Endothelial cell (in vitro differentiated cells): Measurements from ENCODE around the gene TMEM151B. TPM values are rescaled to one million over a fixed set of nuclear protein-coding genes. Genes with fewer than 3 reads are reported as not detected.

Experiments
- DNase-seq: peaks from one replicate; pipeline ENCODE4 v3.0.0; 2021; ENCODE audit warnings: low spot score
- H3K27ac Mint-ChIP-seq: one replicate; pipeline ENCODE4 v1.8.0; 2021; ENCODE audit warnings: mixed read lengths, inconsistent platforms; ENCODE audit not compliant: unreplicated experiment
- H3K27me3 Mint-ChIP-seq: one replicate; pipeline ENCODE4 v1.8.0; 2021; ENCODE audit warnings: mild to moderate bottlenecking, moderate library complexity, mixed read lengths, inconsistent platforms; ENCODE audit not compliant: unreplicated experiment
- H3K36me3 Mint-ChIP-seq: one replicate; pipeline ENCODE4 v1.8.0; 2021; ENCODE audit warnings: mild to moderate bottlenecking, low read depth, mixed read lengths, inconsistent platforms; ENCODE audit not compliant: unreplicated experiment
- H3K4me1 Mint-ChIP-seq: one replicate; pipeline ENCODE4 v1.8.0; 2021; ENCODE audit warnings: mild to moderate bottlenecking, mixed read lengths, inconsistent platforms; ENCODE audit not compliant: unreplicated experiment
- H3K4me3 Mint-ChIP-seq: one replicate; pipeline ENCODE4 v1.8.0; 2021; ENCODE audit warnings: mild to moderate bottlenecking, mixed read lengths, inconsistent platforms; ENCODE audit not compliant: unreplicated experiment
- H3K9me3 Mint-ChIP-seq: one replicate; pipeline ENCODE4 v1.8.0; 2021; ENCODE audit warnings: mixed read lengths, inconsistent platforms; ENCODE audit not compliant: unreplicated experiment
- CTCF ChIP-seq: fragments of 200-600 bp; sonication (generic); IDR thresholded peaks from one replicate; pipeline ENCODE4 v1.5.0; 2021; ENCODE audit warnings: antibody characterized with exemption; ENCODE audit not compliant: unreplicated experiment
- total RNA-seq: library from RNA; stranded (reverse); fragmentation: NEBNext Ultra II Directional; extraction: Animal tissue kit (Norgen Biotek cat#: 25700); gene quantifications from one replicate; pipeline ENCODE4 v1.2.1, GENCODE V29; 2021; ENCODE audit not compliant: unreplicated experiment

TMEM151B gene
- total RNA-seq, 1 donor from 2014 or later: 0.28 TPM

- Mint-ChIP-seq H3K36me3 (no peaks in the 10 kb centered on the region), H3K27ac (no peak overlapping the region), H3K4me1 (no peaks in the 10 kb centered on the region), H3K4me3 (no peak overlapping the region), H3K27me3 (no peaks in the 10 kb centered on the region), H3K9me3 (no peaks in the 10 kb centered on the region)
- no peak for TF ChIP-seq CTCF
- no peak for DNase-seq
Measured at GRCh38 chr6:44356487-44356886, 86.2 kb downstream of the TMEM151B start.

Other genes with a start within 250 kb of the TMEM151B start
- 30.3 TPM for gene MRPL14, start 143.0 kb upstream of the TMEM151B start, total RNA-seq
- 33.4 TPM for gene TMEM63B, start 142.9 kb upstream of the TMEM151B start, total RNA-seq
- gene CAPN11, start 111.6 kb upstream of the TMEM151B start, total RNA-seq: 2.3 TPM
- gene MYMX, start 53.5 kb upstream of the TMEM151B start, total RNA-seq: 11.2 TPM
- gene SLC29A1, start 46.9 kb upstream of the TMEM151B start, total RNA-seq: 142 TPM
- gene HSP90AB1, start 23.3 kb upstream of the TMEM151B start, total RNA-seq: 962 TPM
- gene SLC35B2, start 12.9 kb upstream of the TMEM151B start, total RNA-seq: 31.8 TPM
- gene NFKBIE, start 4.9 kb upstream of the TMEM151B start, total RNA-seq: 16.7 TPM
- 16.0 TPM for gene AARS2, start 42.9 kb downstream of the TMEM151B start, total RNA-seq
- not detected for gene SPATS1, start 72.2 kb downstream of the TMEM151B start, total RNA-seq
- 17.3 TPM for gene CDC5L, start 117.3 kb downstream of the TMEM151B start, total RNA-seq